Liver (tissue), 9 donors: ENCODE data around the gene SLX4IP. TPM values are rescaled to one million over a fixed set of nuclear protein-coding genes. Genes with fewer than 3 reads are reported as not detected.
"Not testable (repeated sequence)": the region's sequence is repeated elsewhere in the genome, so short reads cannot be mapped to it uniquely, and the experiment has no call there.

Experiments
- DNase-seq: peaks from one replicate; pipeline ENCODE4 v3.0.0-alpha.2; 2017; ENCODE audit warnings: low spot score
- H3K27ac ChIP-seq, 2 donors: one replicate each; pipeline ENCODE4 v1.7.0; 2013; ENCODE audit warnings: inconsistent platforms in 2 of 2, low read length in 2 of 2, control low read depth in 1 of 2, low read depth in 1 of 2, mild to moderate bottlenecking in 1 of 2
- H3K27me3 ChIP-seq, 4 donors: one replicate each; pipeline versions ENCODE4 v1.6.1 to v1.7.0; 2013; ENCODE audit warnings: low read length in 3 of 4, inconsistent platforms in 1 of 4, mild to moderate bottlenecking in 1 of 4, moderate library complexity in 1 of 4; ENCODE audit not compliant: control insufficient read depth in 4 of 4, insufficient read depth in 4 of 4
- H3K36me3 ChIP-seq, 4 donors: one replicate each; pipeline versions ENCODE4 v1.6.1 to v1.7.0; 2013; ENCODE audit warnings: low read length in 3 of 4, mild to moderate bottlenecking in 3 of 4, low read depth in 1 of 4, moderate library complexity in 1 of 4; ENCODE audit not compliant: control insufficient read depth in 4 of 4, insufficient read depth in 3 of 4
- H3K4me1 ChIP-seq, 4 donors: one replicate each; pipeline versions ENCODE4 v1.6.1 to v1.7.0; 2013; ENCODE audit warnings: low read length in 3 of 4, mild to moderate bottlenecking in 3 of 4, moderate library complexity in 1 of 4; ENCODE audit not compliant: control insufficient read depth in 4 of 4, insufficient read depth in 4 of 4
- H3K4me3 ChIP-seq, 3 donors: one replicate each; pipeline versions ENCODE4 v1.6.1 to v1.7.0; 2013; ENCODE audit warnings: low read length in 3 of 3, control low read depth in 1 of 3, low read depth in 1 of 3, mild to moderate bottlenecking in 1 of 3
- H3K9ac ChIP-seq, 2 donors: one replicate each; pipeline ENCODE4 v1.7.0; 2013; ENCODE audit warnings: low read length in 2 of 2, mild to moderate bottlenecking in 2 of 2, moderate library complexity in 2 of 2, control low read depth in 1 of 2, low read depth in 1 of 2
- H3K9me3 ChIP-seq, 4 donors: one replicate each; pipeline versions ENCODE4 v1.6.1 to v1.7.0; 2013; ENCODE audit warnings: low read length in 3 of 4; ENCODE audit not compliant: control insufficient read depth in 4 of 4
- ATF3 ChIP-seq: IDR thresholded peaks from 2 replicates; pipeline ENCODE4 v1.6.1; 2016; ENCODE audit warnings: antibody characterized with exemption
- CTCF ChIP-seq: fragments of 150-350 bp; IDR thresholded peaks from 2 replicates; pipeline ENCODE4 v1.5.1; 2017; ENCODE audit warnings: improper control_type of control experiment, low read depth, low read length; ENCODE audit not compliant: missing input control
- EGR1 ChIP-seq, 2 donors: IDR thresholded peaks; 2 replicates each; pipeline ENCODE4 v1.6.1; 2016 to 2018; ENCODE audit warnings: antibody characterized with exemption in 2 of 2, low read depth in 2 of 2
- FOXA1 ChIP-seq: IDR thresholded peaks from 2 replicates; pipeline ENCODE4 v1.6.1; 2016; ENCODE audit warnings: antibody characterized with exemption
- FOXA2 ChIP-seq: IDR thresholded peaks from 2 replicates; pipeline ENCODE4 v1.6.1; 2016; ENCODE audit warnings: antibody characterized with exemption
- GABPA ChIP-seq, 2 donors: IDR thresholded peaks in 1 of 2; conservative IDR thresholded peaks in 1 of 2; 2 replicates each; pipeline ENCODE4 v1.6.1; 2016; ENCODE audit warnings: antibody characterized with exemption in 2 of 2, mild to moderate bottlenecking in 1 of 2, moderate library complexity in 1 of 2
- HNF4G ChIP-seq: IDR thresholded peaks from 2 replicates; pipeline ENCODE4 v1.6.1; 2016; ENCODE audit warnings: antibody characterized with exemption
- JUND ChIP-seq, 2 donors: IDR thresholded peaks; 2 replicates each; pipeline ENCODE4 v1.6.1; 2016; ENCODE audit warnings: antibody characterized with exemption in 2 of 2
- MAX ChIP-seq: IDR thresholded peaks from 2 replicates; pipeline ENCODE4 v1.6.1; 2016; ENCODE audit warnings: antibody characterized with exemption
- NR2F2 ChIP-seq: IDR thresholded peaks from 2 replicates; pipeline ENCODE4 v1.6.1; 2016; ENCODE audit warnings: antibody characterized with exemption
- REST ChIP-seq: IDR thresholded peaks from 2 replicates; pipeline ENCODE4 v1.6.1; 2016; ENCODE audit warnings: antibody characterized with exemption, mild to moderate bottlenecking
- RXRA ChIP-seq, 2 donors: IDR thresholded peaks; 2 replicates each; pipeline ENCODE4 v1.6.1; 2017 to 2018; ENCODE audit warnings: antibody characterized with exemption in 2 of 2, mild to moderate bottlenecking in 1 of 2
- SP1 ChIP-seq: IDR thresholded peaks from 2 replicates; pipeline ENCODE4 v1.6.1; 2018; ENCODE audit warnings: antibody characterized with exemption, mild to moderate bottlenecking
- TAF1 ChIP-seq: conservative IDR thresholded peaks from 2 replicates; pipeline ENCODE4 v1.6.1; 2016; ENCODE audit warnings: antibody characterized with exemption, mild to moderate bottlenecking
- YY1 ChIP-seq: IDR thresholded peaks from 2 replicates; pipeline ENCODE4 v1.6.1; 2016; ENCODE audit warnings: antibody characterized with exemption, mild to moderate bottlenecking
- ZBTB33 ChIP-seq: IDR thresholded peaks from 2 replicates; pipeline ENCODE4 v1.6.1; 2016; ENCODE audit warnings: antibody characterized with exemption
- WGBS: extraction: QIAGEN DNeasy Blood & Tissue Kit; methylation state at CpG from one replicate; pipeline ENCODE4 v1.1.7; 2013; 5-methylcytosine and 5-hydroxymethylcytosine counted together
- polyA plus RNA-seq, 2 donors: library from polyadenylated mRNA; stranded (reverse) in 1 of 2; unstranded in 1 of 2; fragments of 200-250 nt in 1 of 2; fragments of >200 nt in 1 of 2; fragmentation: Nextera tagmentation in 1 of 2; extraction: Ambion mirVana in 1 of 2; gene quantifications; one replicate each; pipeline versions ENCODE4 v1.2.1 to v1.2.3, GENCODE V29; 2013 to 2015
- total RNA-seq, 2 donors: library from RNA; depleted of rRNA; stranded (reverse); fragments of >200 nt; gene quantifications; one replicate each; pipeline ENCODE4 v1.2.3, GENCODE V29; 2014
- donor health status: healthy.
- donor health status: healthy.
- donor health status: healthy.
- donor health status: healthy.
- donor health status: healthy.

The SLX4IP gene
- total and polyA plus RNA-seq, 4 donors: 1.1 to 3.4 (median 2.7) TPM

- not testable (repeated sequence) for H3K4me1 ChIP-seq, H3K9ac ChIP-seq, H3K27ac ChIP-seq, H3K36me3 ChIP-seq, H3K27me3 ChIP-seq, H3K9me3 ChIP-seq, H3K4me3 ChIP-seq, DNase-seq
- 97% methylated on average over 29 of the region's 32 CpGs for WGBS
Measured at GRCh38 chr20:10394752-10395151, 40.4 kb upstream of the SLX4IP start.

- Histone ChIP-seq H3K9ac (no peak overlapping the region), H3K27me3 (no peaks in the 10 kb centered on the region), H3K27ac (no peak overlapping the region), H3K36me3 (no peaks in the 10 kb centered on the region), H3K4me3 (no peak overlapping the region), H3K9me3 (no peaks in the 10 kb centered on the region), H3K4me1 (peaks cover 0 to 7% (median 3%) of the 10 kb centered on the region in 4 donors)
- WGBS: 75% methylated on average over 3 of the region's 3 CpGs
- TF ChIP-seq YY1 (no peak), SP1 (no peak), NR2F2 (no peak), ZBTB33 (no peak), MAX (no peak), TAF1 (no peak), RXRA (IDR thresholded peaks at IDR 0.05) (no peak), CTCF (no peak), JUND (IDR thresholded peaks at IDR 0.05) (no peak), ATF3 (no peak), HNF4G (no peak), EGR1 (IDR thresholded peaks at IDR 0.05; ENCODE audit: low read depth in 2 of 2) (no peak), FOXA2 (no peak), GABPA (IDR thresholded peaks at IDR 0.05 in 1 of 2, conservative IDR thresholded peaks at IDR 0.05 in 1 of 2) (no peak), FOXA1 (no peak), REST (no peak)
- DNase-seq: no peak
Measured at GRCh38 chr20:10398834-10399369, 36.2 kb upstream of the SLX4IP start.
